GM19043 (cell line): ENCODE results near the gene LYRM1.
"Not testable (repeated sequence)": the region's sequence is repeated elsewhere in the genome, so short reads cannot be mapped to it uniquely, and the experiment has no call there.

Source experiments
- ATAC-seq: cut with Tn5 transposase; IDR thresholded peaks from one replicate; pipeline ENCODE4 v1.9.1; 2021; ENCODE audit warnings: low read depth; ENCODE audit not compliant: unreplicated experiment

Gene LYRM1

DNA sequence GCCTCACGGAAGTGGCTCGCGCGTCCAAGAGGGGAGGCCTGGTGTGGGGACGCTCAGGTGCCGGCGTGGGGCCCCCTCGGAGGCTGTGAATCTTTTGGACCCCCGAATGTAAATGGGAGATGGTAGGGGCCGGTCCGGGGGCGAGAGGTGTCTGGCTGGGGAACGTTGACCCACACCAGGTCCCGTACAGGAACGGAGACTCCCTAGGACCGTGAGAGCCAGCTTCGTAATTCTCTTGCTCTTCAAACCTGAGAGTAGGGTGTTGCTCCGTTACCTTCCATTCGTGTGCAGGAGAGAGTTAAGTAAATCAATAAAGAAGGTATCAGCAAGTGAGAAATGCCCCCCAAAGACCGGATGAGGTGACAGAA is 481 bp downstream of the LYRM1 start:
- ATAC-seq, result no peak

DNA sequence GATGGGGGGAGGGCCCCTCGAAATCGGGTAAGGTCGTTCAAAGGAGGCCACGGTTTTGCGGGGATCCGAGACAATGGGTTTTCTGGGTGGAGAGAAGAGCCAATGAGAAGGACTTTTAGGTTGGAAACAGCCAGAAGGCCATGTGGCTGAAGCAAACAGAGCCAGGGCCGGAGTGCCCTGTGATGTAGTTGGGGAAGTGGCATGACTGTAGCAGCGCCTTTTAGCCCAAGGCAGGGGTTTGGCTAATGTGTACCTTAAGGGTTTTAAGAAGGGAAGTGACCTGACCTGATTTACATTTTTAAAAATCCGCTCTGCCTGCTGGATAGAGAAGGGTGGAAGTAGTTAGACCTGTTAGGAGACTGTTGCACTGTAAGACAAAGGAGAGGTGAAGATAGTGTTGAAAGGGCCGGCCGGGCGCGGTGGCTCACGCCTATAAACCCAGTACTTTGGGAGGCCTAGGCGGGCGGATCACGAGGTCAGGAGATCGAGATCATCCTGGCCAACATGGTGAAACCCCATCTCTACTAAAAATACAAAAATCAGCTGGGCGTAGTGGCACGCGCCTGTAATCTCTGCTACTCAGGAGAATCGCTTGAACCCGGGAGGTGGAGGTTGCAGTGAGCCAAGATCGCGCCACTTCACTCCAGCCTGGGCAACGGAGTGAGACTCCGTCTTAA is 1.0 kb downstream of the LYRM1 start:
- peak; percentile 34 for ATAC-seq

DNA sequence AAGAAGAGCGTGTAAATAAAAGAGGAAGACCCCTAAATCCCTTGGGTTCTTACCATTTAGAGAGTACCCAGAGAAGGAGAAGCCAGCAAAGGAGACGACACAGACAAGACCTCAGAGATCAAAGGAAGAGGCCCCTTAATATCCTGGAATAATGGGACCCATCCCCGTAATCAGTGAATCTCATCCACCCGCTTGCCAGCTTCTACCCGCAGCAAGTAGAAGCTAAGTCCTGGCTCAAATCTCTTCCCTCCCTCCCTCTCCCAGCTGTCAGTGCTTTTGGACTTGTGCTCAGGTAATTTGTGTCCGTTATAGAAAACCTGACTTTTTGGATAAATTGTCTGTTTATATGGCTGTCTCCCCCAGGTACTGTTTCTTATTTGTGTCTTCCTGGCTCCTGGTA is 1.9 kb downstream of the LYRM1 start:
- ATAC-seq, result no peak

DNA sequence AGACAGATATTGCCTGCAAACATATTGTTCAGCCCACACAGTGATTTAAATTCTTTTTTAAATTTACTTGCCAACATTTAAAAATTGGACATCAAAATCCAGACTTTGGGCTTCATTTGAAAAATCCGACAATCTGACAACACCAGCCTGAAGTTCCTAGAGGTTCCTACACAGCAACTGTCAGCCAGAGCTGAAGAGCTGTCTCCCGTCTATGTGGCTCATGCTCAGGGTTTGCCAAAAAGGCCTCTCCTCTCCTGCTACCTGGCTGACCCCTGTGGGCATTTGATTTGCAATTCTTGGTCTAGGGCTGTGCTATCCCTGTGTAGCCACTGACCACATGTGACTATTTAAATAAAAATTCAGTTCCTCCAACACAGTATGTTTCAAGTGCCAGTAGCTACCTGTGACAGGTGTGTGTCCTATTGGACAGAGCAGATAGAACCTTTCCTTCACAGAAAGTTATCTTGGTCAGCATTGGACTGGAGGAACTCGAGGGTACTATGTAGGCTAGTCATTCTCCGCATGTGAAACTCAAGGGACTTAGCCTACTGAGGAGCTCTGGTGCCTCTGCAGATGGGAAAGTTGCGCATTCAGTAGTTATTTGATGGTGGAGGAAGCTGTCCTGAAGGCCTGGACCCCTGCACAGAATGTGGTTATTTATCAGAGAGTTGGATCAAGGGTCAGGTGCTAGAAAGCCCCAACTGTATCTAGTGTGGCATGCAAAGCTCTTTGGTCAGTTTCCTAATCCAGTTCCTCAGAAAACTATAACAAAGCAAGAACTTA is 2.7 kb downstream of the LYRM1 start:
- ATAC-seq, result no peak

DNA sequence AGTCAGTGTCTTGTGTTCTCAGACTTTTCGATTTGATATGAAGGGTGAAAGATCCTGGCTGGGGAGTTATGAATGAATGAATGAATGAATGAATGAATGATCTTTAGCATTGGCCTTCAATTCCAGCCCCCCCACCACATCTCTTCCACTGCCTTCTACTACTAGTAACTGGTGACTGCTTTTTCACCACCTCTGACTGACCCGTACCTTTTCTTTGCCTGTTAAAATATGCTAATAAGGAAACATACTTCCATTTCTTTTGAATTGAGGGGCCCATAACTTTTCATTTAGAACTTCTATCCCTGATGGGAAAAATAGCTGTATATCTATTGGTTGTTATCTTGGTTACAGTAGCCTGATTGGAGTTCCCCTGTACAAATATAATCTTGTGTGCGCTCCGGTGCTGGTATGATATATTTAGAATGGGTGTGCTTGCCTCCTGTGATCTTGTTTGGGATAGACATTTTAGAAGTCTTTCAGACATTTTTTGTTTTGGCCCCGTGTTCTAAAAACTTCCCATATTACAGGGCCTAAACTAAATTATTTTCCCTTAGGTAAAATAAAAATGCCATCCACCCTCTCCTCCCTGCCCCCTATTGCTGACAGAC is 3.4 kb downstream of the LYRM1 start:
- ATAC-seq, result no peak

DNA sequence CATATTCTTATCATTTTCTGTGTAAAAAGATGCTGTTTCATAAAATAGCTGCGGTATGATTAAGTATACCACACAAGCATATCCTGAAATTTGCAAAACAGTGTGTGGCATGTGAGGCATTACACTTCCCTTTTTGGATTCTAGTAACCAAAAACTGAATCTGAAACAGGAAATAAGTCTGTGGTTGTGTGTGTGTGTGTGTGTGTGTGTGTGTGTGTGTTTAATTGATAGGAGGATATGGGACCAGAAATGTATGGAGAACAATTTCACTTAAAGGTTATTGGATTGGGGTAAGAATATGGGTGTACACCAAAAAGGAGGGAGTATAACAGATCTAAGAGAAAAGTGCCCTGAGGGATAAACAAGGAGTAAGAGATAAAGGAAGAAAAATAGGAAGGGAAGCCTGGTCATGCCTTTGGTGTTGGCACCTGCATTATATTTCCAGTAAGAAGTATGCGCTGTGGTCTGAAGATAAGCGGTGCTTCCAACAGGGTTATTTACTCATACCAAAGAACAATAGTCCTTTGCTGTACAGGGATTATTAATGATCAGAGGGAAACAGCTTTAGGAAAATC is 4.0 kb downstream of the LYRM1 start:
- ATAC-seq, result no peak

DNA sequence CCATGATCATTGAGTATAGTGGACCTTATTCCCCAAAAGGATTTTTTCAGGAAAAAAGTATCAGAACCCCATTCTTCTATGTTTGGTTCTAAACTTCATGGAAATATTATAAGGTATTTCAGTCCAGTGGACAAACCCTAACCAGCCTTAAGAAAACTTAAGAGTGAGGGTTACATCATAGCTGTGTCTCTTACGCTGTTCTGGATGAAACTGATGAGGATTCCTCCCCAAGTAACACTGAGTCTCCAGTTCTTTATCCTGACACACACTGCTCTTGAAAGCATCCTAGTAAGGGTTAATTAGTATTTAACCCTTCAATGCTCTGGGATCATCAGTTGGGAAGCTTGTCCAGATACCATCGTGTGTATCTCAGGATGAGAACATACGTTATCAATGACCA is 5.0 kb downstream of the LYRM1 start:
- no peak for ATAC-seq

DNA sequence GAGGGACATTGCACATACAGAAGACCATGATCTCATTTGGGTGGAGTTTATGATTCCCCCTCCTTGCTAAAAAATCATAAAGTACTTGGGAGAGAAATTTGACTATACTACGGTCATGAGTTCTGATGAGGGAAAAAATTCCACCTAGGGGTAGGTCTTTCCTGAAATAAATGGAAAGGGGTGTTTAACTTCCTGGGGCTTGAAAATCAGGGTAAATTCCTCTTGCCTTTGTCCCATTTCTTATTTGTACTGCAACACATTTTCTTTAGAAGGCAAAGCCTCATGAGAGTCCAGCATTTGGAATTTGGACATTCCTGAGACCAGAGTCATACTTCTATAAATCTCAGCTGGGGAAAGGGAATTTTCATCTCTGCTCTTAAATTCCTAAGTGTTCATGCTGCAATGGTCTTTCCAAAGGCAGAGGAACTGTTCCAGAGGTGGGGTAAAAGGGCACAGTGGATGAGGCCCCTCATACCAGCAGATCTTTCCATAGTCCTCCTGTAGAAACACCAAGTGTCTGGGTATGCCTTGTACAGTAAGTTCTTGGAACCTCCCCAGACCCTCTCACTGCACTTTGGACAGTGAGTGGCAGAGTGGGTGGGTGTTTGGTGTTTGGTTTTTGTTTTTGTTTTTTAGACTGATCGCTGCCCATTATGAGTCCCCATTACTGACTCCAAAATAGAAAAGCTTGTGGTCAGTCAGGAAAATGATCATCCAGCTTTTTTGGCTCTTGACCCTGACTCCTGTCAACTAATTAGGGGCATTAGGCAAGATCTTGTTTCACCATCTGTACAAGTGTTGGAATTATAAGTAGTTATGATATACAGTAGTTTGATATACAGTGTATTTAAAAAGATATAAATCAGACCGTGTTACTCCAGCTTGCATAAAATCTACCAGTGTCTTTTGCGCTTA is 6.0 kb downstream of the LYRM1 start:
- ATAC-seq, result no peak

DNA sequence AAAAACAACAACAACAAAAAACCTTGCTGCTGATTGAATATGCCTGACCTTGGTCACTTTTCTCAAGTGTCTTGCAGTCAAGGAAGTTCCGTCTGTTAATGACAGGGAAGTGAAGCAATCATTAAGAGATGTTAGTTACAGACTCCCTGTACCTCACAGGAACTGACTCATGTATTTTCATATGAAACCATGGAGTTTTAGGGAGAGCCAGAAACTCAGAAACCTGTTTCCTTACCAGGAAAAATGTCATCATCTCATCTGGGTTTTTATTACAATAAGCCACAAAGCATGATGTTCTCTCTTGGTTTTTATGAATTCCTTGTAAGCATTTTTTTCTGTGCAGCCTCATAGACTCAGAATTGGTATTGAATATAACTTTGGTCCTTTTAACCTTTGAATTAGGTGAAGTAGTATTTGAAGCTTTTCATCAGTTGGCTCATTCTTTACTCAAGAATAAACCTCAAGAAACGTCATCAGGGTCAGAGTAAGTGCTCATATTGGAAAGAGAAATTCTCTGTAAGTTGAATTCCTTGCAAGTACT is 10.3 kb downstream of the LYRM1 start:
- ATAC-seq, result no peak

DNA sequence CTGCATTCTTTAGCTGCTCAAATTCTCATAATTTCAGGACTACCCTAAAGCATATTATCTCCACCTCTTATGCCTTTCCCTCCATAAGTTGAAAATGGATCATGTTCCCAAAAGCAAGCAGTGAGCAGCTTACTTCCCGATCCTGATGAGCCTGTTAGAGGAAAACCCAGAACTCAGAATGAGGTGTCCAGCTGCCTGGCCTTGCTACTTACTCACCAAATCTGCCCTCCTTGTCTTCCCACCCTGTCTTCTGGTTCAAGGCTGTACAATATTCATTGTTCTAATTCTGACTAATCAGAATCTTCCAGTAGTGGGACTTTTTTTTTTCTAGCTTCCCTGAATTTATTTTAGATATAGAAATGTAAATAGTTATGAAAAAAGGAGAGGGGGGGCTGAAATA is 10.8 kb downstream of the LYRM1 start:
- no peak for ATAC-seq

DNA sequence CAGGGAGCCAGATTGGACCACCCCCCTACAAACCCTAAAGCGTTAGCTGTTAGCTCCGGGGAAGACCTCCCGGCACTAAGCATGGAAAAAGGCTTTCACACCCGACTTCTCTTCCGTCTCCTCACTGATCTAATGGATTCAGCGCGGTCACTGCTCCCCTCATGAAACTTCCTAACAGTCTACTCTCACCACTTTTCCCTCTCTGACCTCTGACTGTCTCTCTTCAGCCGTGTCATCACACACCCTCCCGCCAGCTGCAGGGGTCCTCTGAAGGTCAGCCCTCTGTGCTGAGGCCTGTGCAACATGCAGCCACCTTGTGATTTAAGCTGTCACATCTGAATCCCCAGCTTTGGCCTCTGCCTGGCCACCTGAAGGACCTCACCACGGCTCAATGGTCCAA is 15.7 kb downstream of the LYRM1 start:
- ATAC-seq, result no peak

DNA sequence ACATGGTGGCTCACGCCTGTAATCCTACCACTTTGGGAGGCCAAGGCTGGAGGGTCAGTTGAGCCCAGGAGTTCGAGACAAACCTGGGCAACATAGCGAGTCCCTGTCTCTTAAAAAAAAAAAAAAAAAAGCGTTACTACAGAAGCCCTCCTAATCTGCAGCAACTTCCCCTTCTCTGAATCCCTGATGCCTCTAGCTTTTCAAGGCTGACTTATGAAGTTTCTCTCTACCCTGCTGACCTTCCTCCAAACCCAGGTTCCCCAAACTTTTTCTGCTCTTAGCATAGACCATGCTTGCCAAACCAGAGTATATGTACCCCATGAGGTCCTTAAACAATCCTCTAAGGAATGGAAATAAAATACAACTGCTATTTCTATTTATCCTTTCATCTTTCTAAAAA is 16.4 kb downstream of the LYRM1 start:
- ATAC-seq, result no peak

DNA sequence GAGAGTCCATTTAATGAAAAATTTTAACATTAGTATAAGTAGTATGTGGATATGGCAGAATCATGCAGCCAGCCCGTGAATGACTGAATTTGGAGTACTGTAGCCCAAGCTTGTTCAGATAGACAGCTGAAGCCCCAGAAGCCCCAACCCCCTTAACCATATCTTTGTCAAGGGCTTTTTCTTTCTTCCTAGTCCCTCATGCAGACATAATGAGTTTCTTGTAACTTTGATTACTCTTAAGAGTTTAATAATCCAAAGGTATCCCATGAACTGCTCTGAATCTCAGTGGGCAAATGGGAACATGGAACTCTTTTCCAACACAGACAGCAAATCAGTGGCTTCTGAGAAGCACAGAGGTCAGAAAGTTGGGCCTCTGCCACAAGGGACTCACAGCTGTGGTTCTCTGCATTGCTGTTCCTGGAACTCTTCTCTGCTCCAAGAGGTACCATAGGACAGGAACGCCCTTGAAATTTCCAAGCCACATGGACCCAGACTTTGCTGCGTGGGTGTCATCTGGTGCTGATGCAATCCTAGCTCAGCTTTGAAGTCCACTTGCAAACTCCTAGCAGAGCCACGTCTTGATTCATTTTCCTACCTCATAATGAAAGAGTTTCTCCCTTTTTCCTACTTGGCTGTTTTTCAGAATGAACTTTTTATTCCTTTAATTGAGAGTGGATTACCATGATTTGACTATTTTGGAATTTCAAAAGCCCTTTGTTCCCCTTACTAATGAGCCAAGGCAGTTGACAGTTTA is 18.1 kb downstream of the LYRM1 start:
- no peak for ATAC-seq

DNA sequence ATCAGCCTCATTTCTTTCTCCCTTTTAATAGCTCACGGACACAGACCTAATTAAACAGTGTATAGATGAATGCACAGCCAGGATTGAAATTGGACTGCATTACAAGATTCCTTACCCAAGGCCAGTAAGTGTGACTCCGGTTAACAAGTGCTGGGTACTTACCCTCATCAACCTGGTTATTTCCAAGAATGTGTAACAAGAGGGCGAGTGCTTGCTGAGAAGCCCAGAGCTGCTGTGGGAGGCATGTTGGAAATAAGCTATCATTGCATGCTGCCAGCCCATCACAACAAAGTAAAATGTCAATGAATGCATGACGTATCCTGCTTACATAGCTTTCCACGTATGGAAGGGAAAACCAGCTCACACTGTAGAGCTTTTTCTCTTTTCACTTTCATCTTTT is 19.5 kb downstream of the LYRM1 start:
- ATAC-seq, result no peak

DNA sequence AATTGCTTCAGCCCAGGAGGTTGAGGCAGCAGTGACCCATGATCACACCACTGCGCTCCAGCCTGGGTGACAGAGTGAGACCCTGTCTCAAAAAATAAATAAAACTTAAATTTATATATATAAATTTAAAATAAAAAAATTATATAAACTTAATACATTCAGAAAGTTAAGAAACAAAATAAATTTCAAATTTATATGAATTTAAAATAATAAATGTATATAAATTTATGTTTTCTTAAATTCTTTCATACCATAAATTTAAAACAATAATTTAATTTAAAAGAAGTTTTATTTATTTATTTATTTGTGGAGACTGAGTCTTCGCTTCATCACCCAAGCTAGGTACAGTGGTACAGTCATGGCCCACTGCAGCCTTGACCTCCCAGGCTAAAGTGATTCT is 20.2 kb downstream of the LYRM1 start:
- no peak for ATAC-seq

DNA sequence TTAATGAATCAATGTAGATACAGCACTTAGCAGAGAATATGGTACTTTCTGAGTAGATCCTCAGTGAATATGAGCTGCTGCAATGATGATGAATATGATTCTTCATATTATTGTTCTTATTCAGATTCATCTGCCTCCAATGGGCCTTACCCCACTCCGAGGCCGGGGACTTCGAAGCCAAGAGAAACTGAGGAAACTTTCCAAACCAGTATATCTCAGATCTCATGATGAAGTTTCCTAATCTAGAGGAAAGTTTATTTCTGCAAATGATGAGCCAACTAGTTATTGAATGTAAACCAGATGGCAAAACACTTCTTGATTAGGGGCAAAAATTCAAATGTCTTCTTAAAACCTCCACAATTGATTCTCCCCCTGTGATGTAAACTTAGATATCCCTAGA is 23.3 kb downstream of the LYRM1 start:
- no peak for ATAC-seq

DNA sequence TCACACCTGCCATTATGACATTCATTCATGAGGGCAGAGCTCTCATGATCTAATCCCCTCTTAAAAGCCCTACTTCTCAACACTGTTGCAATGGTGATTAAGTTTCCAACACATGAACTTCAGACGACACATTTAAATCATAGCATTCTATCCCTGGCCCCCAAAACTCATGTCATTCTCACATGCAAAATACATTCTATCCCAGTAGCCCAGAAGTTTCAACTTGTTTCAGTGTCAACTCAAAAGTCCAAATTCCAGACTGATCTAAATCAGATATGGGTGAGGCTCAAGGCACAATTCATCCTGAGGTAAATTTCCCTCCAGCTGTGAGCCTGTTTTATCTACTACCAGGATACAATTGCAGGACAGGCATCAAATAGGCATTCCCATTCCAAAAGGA is 25.2 kb downstream of the LYRM1 start:
- no peak for ATAC-seq

DNA sequence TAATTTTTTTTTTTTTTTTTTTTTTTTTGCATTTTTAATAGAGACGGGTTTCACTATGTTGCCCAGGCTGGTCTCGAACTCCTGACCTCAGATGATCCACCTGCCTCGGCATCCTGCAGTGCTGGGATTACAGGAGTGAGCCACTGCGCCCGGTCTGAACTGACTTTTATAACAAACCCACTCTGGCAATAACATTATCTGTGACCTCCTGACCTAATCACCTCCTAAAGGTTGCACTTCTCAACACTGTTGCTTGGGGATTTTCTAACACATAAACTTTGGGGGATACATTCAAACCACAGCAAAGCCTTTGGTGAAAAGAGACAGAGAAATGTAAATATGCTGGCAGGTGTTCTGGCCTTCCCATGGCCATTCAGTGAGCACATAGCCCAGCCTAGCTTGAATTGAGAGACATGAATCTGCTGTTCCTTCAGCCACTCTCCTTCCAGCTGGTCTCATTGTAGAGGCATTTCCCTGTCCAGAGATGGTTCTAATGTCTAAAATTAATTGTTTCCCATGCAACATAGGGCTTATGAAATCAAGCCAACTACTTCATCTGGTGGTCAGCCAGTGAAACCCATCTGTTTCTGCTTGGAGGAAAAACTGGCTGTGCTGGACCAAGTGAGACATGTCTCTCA is 28.3 kb downstream of the LYRM1 start:
- no peak for ATAC-seq

DNA sequence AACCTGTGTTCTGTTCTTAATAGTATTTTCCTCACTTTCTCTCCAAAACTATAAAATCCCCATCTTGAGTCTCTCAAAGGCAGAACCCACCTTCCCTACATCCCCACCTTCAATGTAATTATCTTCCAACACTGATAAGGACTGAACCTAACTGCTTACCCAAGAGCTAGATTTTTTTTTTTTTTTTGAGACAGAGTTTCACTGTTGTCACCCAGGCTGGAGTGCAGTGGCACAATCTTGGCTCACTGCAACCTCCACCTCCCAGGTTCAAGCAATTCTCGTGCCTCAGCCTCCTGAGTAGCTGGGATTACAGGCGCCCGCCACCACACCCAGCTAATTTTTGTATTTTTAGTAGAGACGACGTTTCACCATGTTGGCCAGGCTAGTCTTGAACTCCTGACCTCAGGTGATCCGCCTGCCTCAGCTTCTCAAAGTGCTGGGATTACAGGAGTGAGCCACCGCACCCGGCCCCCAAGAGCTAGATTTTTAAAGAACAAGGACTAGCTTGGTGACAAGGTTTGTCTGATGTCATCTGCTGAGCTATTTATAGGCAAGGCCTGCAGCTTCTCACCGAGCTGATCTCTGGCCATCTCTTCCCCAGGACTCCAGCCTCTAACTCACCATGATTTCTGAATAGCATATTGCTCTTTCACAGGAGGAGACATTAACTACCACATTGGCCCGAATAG is 29.2 kb downstream of the LYRM1 start:
- not testable (repeated sequence) for ATAC-seq
